Fibroblast of villous mesenchyme (primary cell): ENCODE measurements around the gene UTF1. TPM values are rescaled to one million over a fixed set of nuclear protein-coding genes. Genes with fewer than 3 reads are reported as not detected.
"Not testable (repeated sequence)": the region's sequence is repeated elsewhere in the genome, so short reads cannot be mapped to it uniquely, and the experiment has no call there.

Source experiments
- DNase-seq: peaks from one replicate; pipeline ENCODE4 v3.0.0-alpha.2; 2010; ENCODE audit warnings: low read depth
- H3K4me3 ChIP-seq: 2 replicates; pipeline ENCODE4 v1.5.1; 2011; ENCODE audit warnings: low read depth, mild to moderate bottlenecking, low read length
- CTCF ChIP-seq: IDR thresholded peaks from 2 replicates; pipeline ENCODE4 v1.5.1; 2012; ENCODE audit warnings: low read depth, mild to moderate bottlenecking, low read length; ENCODE audit not compliant: insufficient read depth
- total RNA-seq: library from RNA; depleted of rRNA; stranded (reverse); fragments of >200 nt; gene quantifications from 2 replicates; pipeline ENCODE4 v1.2.3, GENCODE V29; 2012

UTF1 gene
- total RNA-seq, 1 donor: not detected

GRCh38 chr10:133264461-133264860 is 34.4 kb downstream of the UTF1 start:
- DNase-seq: no peak
- TF ChIP-seq CTCF: no peak
- no peak overlapping the region for H3K4me3 ChIP-seq

GRCh38 chr10:133265052-133265451 is 35.0 kb downstream of the UTF1 start:
- not testable (repeated sequence) for H3K4me3 ChIP-seq, DNase-seq

- no peak for TF ChIP-seq CTCF
- no peak for DNase-seq
- no peak overlapping the region for H3K4me3 ChIP-seq
Observed at GRCh38 chr10:133266056-133266795, 36.2 kb downstream of the UTF1 start.

- no peak for DNase-seq
- TF ChIP-seq CTCF: no peak
Observed at GRCh38 chr10:133267293-133267692, 37.3 kb downstream of the UTF1 start.

GRCh38 chr10:133267829-133268228 is 37.8 kb downstream of the UTF1 start:
- no peak overlapping the region for H3K4me3 ChIP-seq
- no peak for DNase-seq
- no peak for TF ChIP-seq CTCF

More at GRCh38 chr10:133267293-133267692, 37.3 kb downstream of the UTF1 start:
- H3K4me3 ChIP-seq: no peak overlapping the region

GRCh38 chr10:133268532-133268931 is 38.5 kb downstream of the UTF1 start:
- no peak overlapping the region for H3K4me3 ChIP-seq
- no peak for DNase-seq
- TF ChIP-seq CTCF: no peak

- DNase-seq: no peak
- H3K4me3 ChIP-seq: no peak overlapping the region
Observed at GRCh38 chr10:133269367-133269766, 39.4 kb downstream of the UTF1 start.

More at GRCh38 chr10:133269367-133269766, 39.4 kb downstream of the UTF1 start:
- TF ChIP-seq CTCF: no peak
